ENCODE measurements around the gene GID8.

GID8 gene

DNA sequence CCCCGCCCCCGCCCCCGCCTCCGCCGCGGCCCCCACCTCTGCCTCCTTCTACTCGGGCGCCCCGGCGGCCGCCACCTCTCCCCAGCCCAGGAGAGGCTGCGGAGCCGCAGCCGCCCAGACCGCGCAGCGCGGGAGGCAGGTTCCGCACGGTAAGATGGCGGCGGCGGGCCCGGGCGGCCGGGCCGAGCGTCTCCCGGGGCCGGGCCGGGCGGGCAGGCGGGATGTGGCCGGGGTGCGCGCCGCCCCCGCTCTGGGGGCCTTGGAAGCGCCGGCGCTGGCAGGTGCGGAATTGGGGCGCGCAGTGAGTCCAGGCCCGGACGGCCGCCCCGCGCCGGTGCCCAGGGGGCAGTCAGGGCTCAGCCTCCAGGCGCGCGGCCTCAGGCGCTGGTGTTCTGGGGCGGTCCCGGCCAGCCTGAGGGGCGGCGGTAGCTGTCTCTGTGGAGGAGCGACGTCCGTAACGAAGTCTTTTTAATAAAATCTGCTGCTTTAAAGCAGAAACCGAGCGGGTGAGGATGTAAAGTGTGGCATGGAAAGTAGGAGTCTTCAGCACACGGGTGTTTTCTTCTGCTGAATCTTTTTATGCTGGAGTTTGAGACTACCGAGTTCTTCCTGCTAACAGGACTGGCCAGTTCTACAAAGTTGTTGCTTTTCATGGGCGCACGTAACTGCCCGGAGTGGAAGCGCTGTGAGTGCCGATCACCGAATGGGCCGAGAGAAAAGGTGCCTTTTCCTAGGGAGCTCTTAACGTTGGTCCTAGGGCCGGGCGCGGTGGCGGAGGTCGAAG lies at the start of gene GID8:
Gene GID8, plus strand, starts transcription at position 43 of the 784 bp plus-strand sequence. CDS start 3,356 bp downstream, outside the sequence.
- H3K9ac ChIP-seq (ENCODE audit: low read length), result peak within 1 kb of the TSS; percentile 96
- peak; percentile 80 for DNase-seq (ENCODE audit: low read depth)
- peaks cover 38% of the 10 kb centered on the region for H3K4me1 ChIP-seq (ENCODE audit: control insufficient read depth, insufficient read depth, low read length)
- H3K9me3 ChIP-seq (ENCODE audit: control insufficient read depth, low read length), result no peaks in the 10 kb centered on the region
- peaks cover 2% of the 10 kb centered on the region for H3K36me3 ChIP-seq (ENCODE audit: control insufficient read depth, insufficient read depth, low read length, severe bottlenecking)
- no peaks in the 10 kb centered on the region for H3K27me3 ChIP-seq (replicated peaks; ENCODE audit: control insufficient read depth, insufficient read depth, low read length)
- peak within 1 kb of the TSS; percentile 98 for H3K4me3 ChIP-seq (ENCODE audit: low read length)

DNA sequence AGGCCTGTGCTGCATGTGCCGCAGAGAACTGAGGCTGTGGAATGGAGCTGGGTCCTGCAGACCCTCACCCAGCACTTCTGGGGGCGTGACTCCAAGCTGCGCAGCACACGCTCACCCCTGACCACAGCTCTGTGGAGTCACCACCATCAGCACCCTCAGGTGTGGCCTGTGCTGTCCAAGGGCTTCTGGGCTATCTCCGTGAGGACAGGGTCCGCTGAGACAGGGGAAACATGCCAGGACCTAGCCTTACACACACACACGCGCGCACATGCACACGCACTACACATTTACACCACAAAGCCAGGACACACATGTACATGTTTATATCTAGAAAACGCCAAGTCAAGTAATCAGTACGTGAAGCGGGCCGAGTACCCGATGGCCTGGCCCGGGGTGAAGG lies 49.5 kb upstream of the GID8 start:
- H3K9me3 ChIP-seq (ENCODE audit: control insufficient read depth, low read length), result no peaks in the 10 kb centered on the region
- H3K9ac ChIP-seq (ENCODE audit: low read length), result no peak overlapping the region
- H3K36me3 ChIP-seq (ENCODE audit: control insufficient read depth, insufficient read depth, low read length, severe bottlenecking), result peaks cover 79% of the 10 kb centered on the region
- peaks cover 10% of the 10 kb centered on the region for H3K4me1 ChIP-seq (ENCODE audit: control insufficient read depth, insufficient read depth, low read length)
- H3K27me3 ChIP-seq (replicated peaks; ENCODE audit: control insufficient read depth, insufficient read depth, low read length), result no peaks in the 10 kb centered on the region
- DNase-seq (ENCODE audit: low read depth), result no peak
- H3K4me3 ChIP-seq (ENCODE audit: low read length), result no peak overlapping the region

- Histone ChIP-seq H3K9ac (ENCODE audit: low read length) (no peak overlapping the region), H3K36me3 (ENCODE audit: control insufficient read depth, insufficient read depth, low read length, severe bottlenecking) (peaks cover 84% of the 10 kb centered on the region)
- no peak for DNase-seq (ENCODE audit: low read depth)
Observed at GRCh38 chr20:62888910-62889309, 49.0 kb upstream of the GID8 start.

GRCh38 chr20:62889411-62889810 lies 48.5 kb upstream of the GID8 start:
- DNase-seq (ENCODE audit: low read depth), result no peak
- Histone ChIP-seq H3K4me1 (ENCODE audit: control insufficient read depth, insufficient read depth, low read length) (peaks cover 10% of the 10 kb centered on the region), H3K27me3 (replicated peaks; ENCODE audit: control insufficient read depth, insufficient read depth, low read length) (no peaks in the 10 kb centered on the region), H3K4me3 (ENCODE audit: low read length) (no peak overlapping the region), H3K36me3 (ENCODE audit: control insufficient read depth, insufficient read depth, low read length, severe bottlenecking) (peaks cover 89% of the 10 kb centered on the region), H3K9ac (ENCODE audit: low read length) (no peak overlapping the region), H3K9me3 (ENCODE audit: control insufficient read depth, low read length) (no peaks in the 10 kb centered on the region)

More at GRCh38 chr20:62888910-62889309, 49.0 kb upstream of the GID8 start:
- Histone ChIP-seq H3K4me1 (ENCODE audit: control insufficient read depth, insufficient read depth, low read length) (peaks cover 10% of the 10 kb centered on the region), H3K4me3 (ENCODE audit: low read length) (no peak overlapping the region), H3K9me3 (ENCODE audit: control insufficient read depth, low read length) (no peaks in the 10 kb centered on the region), H3K27me3 (replicated peaks; ENCODE audit: control insufficient read depth, insufficient read depth, low read length) (no peaks in the 10 kb centered on the region)

- no peaks in the 10 kb centered on the region for H3K9me3 ChIP-seq (ENCODE audit: control insufficient read depth, low read length)
- no peak overlapping the region for H3K4me3 ChIP-seq (ENCODE audit: low read length)
- no peak overlapping the region for H3K9ac ChIP-seq (ENCODE audit: low read length)
- no peaks in the 10 kb centered on the region for H3K27me3 ChIP-seq (replicated peaks; ENCODE audit: control insufficient read depth, insufficient read depth, low read length)
- H3K36me3 ChIP-seq (ENCODE audit: control insufficient read depth, insufficient read depth, low read length, severe bottlenecking), result peaks cover 94% of the 10 kb centered on the region
- H3K4me1 ChIP-seq (ENCODE audit: control insufficient read depth, insufficient read depth, low read length), result peaks cover 10% of the 10 kb centered on the region
- DNase-seq (ENCODE audit: low read depth), result no peak
Observed at GRCh38 chr20:62889871-62890270, 48.1 kb upstream of the GID8 start.

DNA sequence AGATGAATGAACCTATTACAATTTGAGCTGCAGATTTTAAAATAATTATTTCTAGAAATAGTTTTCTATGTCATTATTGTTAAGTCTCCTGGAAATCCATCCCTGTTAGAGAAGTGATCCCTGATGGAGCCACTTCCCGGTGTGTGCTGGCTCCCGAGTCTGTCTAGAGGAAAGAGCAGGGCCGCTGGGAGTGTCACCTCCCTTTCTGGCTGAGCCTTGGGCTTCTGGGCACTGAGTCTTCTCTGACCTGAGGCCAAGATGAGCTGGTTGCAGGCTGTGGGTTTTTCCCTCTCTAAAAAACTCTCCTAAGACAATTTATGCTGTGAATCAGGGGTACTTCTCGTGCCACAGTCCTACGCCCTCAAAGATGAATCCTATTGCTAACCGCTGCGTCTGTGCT lies 47.5 kb upstream of the GID8 start:
- Histone ChIP-seq H3K9ac (ENCODE audit: low read length) (no peak overlapping the region), H3K36me3 (ENCODE audit: control insufficient read depth, insufficient read depth, low read length, severe bottlenecking) (peaks cover 99% of the 10 kb centered on the region), H3K4me3 (ENCODE audit: low read length) (no peak overlapping the region), H3K4me1 (ENCODE audit: control insufficient read depth, insufficient read depth, low read length) (peaks cover 10% of the 10 kb centered on the region), H3K27me3 (replicated peaks; ENCODE audit: control insufficient read depth, insufficient read depth, low read length) (no peaks in the 10 kb centered on the region), H3K9me3 (ENCODE audit: control insufficient read depth, low read length) (no peaks in the 10 kb centered on the region)
- DNase-seq (ENCODE audit: low read depth), result no peak

- Histone ChIP-seq H3K27me3 (replicated peaks; ENCODE audit: control insufficient read depth, insufficient read depth, low read length) (no peaks in the 10 kb centered on the region), H3K4me3 (ENCODE audit: low read length) (no peak overlapping the region), H3K4me1 (ENCODE audit: control insufficient read depth, insufficient read depth, low read length) (peaks cover 9% of the 10 kb centered on the region), H3K36me3 (ENCODE audit: control insufficient read depth, insufficient read depth, low read length, severe bottlenecking) (peaks cover 98% of the 10 kb centered on the region), H3K9me3 (ENCODE audit: control insufficient read depth, low read length) (no peaks in the 10 kb centered on the region), H3K9ac (ENCODE audit: low read length) (no peak overlapping the region)
- DNase-seq (ENCODE audit: low read depth), result no peak
Observed at GRCh38 chr20:62891111-62891510, 46.8 kb upstream of the GID8 start.

DNA sequence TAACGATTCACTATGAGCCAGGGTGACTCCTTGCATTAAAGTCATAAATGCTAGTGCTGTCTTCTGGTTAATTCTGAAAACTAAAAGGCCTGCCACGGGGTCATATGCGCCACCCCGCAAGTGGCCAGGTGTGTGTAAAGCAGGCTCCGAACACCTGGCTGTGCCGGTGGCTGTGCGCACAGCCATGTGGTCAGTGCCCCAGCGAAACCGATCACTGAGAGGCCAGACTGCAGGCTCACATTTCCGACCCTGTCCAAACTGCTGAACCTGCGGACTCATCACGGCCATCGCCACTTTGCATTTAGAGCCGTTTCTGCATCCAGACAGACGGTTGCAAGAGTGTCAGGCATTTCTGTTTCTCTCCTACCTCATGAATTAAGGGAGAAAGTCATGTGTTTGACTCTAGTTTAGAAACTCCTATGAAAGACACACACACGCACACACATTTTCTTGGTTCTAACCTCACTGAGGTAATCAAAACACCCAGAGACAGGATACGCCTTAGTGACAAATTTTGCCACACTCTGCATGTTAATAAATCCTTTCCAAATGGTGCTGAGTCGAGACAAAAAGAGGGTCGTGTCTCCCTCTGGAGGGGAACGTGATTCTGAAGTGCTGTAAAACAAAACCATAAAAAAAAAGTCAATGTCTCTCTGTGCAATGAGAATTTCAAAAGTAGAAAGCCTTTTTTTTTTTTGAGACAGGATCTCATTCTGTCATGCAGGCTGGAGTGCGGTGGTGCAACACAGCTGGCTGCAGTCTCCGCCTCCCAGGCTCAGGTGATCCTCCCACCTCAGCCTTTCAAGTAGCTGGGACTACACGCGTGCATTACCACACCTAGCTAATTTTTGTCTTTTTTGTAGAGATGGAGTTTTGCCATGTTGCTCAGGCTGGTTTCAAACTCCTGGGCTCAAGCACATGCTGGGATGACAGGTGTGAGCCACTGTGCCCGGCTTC lies 45.3 kb upstream of the GID8 start:
- no peaks in the 10 kb centered on the region for H3K9me3 ChIP-seq (ENCODE audit: control insufficient read depth, low read length)
- H3K4me3 ChIP-seq (ENCODE audit: low read length), result no peak overlapping the region
- DNase-seq (ENCODE audit: low read depth), result no peak
- peaks cover 95% of the 10 kb centered on the region for H3K36me3 ChIP-seq (ENCODE audit: control insufficient read depth, insufficient read depth, low read length, severe bottlenecking)
- H3K4me1 ChIP-seq (ENCODE audit: control insufficient read depth, insufficient read depth, low read length), result peaks cover 5% of the 10 kb centered on the region
- H3K27me3 ChIP-seq (replicated peaks; ENCODE audit: control insufficient read depth, insufficient read depth, low read length), result no peaks in the 10 kb centered on the region
- no peak overlapping the region for H3K9ac ChIP-seq (ENCODE audit: low read length)

GRCh38 chr20:62893700-62894099 lies 44.2 kb upstream of the GID8 start:
- H3K9me3 ChIP-seq (ENCODE audit: control insufficient read depth, low read length), result no peaks in the 10 kb centered on the region
- H3K4me3 ChIP-seq (ENCODE audit: low read length), result no peak overlapping the region
- DNase-seq (ENCODE audit: low read depth), result no peak
- peaks cover 84% of the 10 kb centered on the region for H3K36me3 ChIP-seq (ENCODE audit: control insufficient read depth, insufficient read depth, low read length, severe bottlenecking)
- H3K4me1 ChIP-seq (ENCODE audit: control insufficient read depth, insufficient read depth, low read length), result peaks cover 5% of the 10 kb centered on the region
- no peaks in the 10 kb centered on the region for H3K27me3 ChIP-seq (replicated peaks; ENCODE audit: control insufficient read depth, insufficient read depth, low read length)
- no peak overlapping the region for H3K9ac ChIP-seq (ENCODE audit: low read length)

DNA sequence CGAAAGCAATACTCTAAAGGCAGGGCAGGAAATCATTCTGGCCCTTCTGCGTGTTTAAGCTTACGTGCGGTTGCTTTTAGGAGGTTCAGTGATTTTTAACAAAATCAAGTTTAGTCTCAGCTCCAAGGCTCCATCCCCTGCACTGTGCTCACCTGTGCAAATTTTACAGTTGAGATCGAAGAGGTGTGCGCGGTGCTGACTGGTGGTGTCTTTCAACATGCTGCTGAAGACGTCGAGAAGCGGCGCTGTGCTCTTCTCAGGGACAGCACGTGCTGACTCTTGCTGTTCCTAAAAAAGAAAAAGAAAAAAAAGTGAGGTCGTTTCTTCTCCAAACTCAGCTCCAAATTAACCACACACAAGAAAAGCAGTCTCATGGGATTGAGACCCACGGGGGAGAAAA lies 43.7 kb upstream of the GID8 start:
- H3K4me3 ChIP-seq (ENCODE audit: low read length), result no peak overlapping the region
- no peaks in the 10 kb centered on the region for H3K9me3 ChIP-seq (ENCODE audit: control insufficient read depth, low read length)
- no peak for DNase-seq (ENCODE audit: low read depth)
- peaks cover 79% of the 10 kb centered on the region for H3K36me3 ChIP-seq (ENCODE audit: control insufficient read depth, insufficient read depth, low read length, severe bottlenecking)
- no peaks in the 10 kb centered on the region for H3K27me3 ChIP-seq (replicated peaks; ENCODE audit: control insufficient read depth, insufficient read depth, low read length)
- H3K4me1 ChIP-seq (ENCODE audit: control insufficient read depth, insufficient read depth, low read length), result peaks cover 5% of the 10 kb centered on the region
- no peak overlapping the region for H3K9ac ChIP-seq (ENCODE audit: low read length)

GRCh38 chr20:62895539-62895938 lies 42.4 kb upstream of the GID8 start:
- Histone ChIP-seq H3K4me1 (ENCODE audit: control insufficient read depth, insufficient read depth, low read length) (peaks cover 17% of the 10 kb centered on the region), H3K36me3 (ENCODE audit: control insufficient read depth, insufficient read depth, low read length, severe bottlenecking) (peaks cover 66% of the 10 kb centered on the region), H3K9ac (ENCODE audit: low read length) (no peak overlapping the region), H3K4me3 (ENCODE audit: low read length) (no peak overlapping the region), H3K27me3 (replicated peaks; ENCODE audit: control insufficient read depth, insufficient read depth, low read length) (no peaks in the 10 kb centered on the region), H3K9me3 (ENCODE audit: control insufficient read depth, low read length) (no peaks in the 10 kb centered on the region)
- DNase-seq (ENCODE audit: low read depth), result no peak

Measured in adipocyte (in vitro differentiated cells).